Ureter (tissue), 1 donor: ENCODE data around the gene ANGPTL8. TPM values are rescaled to one million over a fixed set of nuclear protein-coding genes. Genes with fewer than 3 reads are reported as not detected.

ENCODE experiments used
- DNase-seq: peaks from one replicate; pipeline ENCODE4 v3.0.0-alpha.2; 2020; ENCODE audit warnings: low spot score
- total RNA-seq: library from RNA; stranded (reverse); gene quantifications from one replicate; pipeline ENCODE4 v1.2.4, GENCODE V29; 2023
- donor health status: DM: yes; HTN: yes; CAD: no.

ANGPTL8 gene
- total RNA-seq, 1 donor from 2014 or later: not detected

GRCh38 chr19:11236324-11237301, 2.8 kb upstream of the ANGPTL8 start:
- no peak for DNase-seq

- DNase-seq: no peak
These were observed 2.1 kb upstream of the ANGPTL8 start for GRCh38 chr19:11237321-11237720.

- no peak for DNase-seq
These were observed 1.4 kb upstream of the ANGPTL8 start for GRCh38 chr19:11238041-11238440.

- DNase-seq: no peak
These were observed 540 bp upstream of the ANGPTL8 start for GRCh38 chr19:11238781-11239376.

GRCh38 chr19:11240008-11240444, 607 bp downstream of the ANGPTL8 start:
- DNase-seq: no peak

GRCh38 chr19:11242025-11242424, 2.6 kb downstream of the ANGPTL8 start:
- DNase-seq: no peak

GRCh38 chr19:11242864-11243797, 3.7 kb downstream of the ANGPTL8 start:
- DNase-seq: peak; percentile 92

GRCh38 chr19:11243798-11244169, 4.4 kb downstream of the ANGPTL8 start:
- no peak for DNase-seq

GRCh38 chr19:11244846-11245589, 5.6 kb downstream of the ANGPTL8 start:
- DNase-seq: no peak

- DNase-seq: no peak
These were observed 7.5 kb downstream of the ANGPTL8 start for GRCh38 chr19:11246941-11247340.

- no peak for DNase-seq
These were observed 8.0 kb downstream of the ANGPTL8 start for GRCh38 chr19:11247391-11247790.

- DNase-seq: no peak
These were observed 8.5 kb downstream of the ANGPTL8 start for GRCh38 chr19:11247934-11248333.

GRCh38 chr19:11248852-11249251, 9.4 kb downstream of the ANGPTL8 start:
- DNase-seq: no peak

- DNase-seq: no peak
These were observed 11.8 kb downstream of the ANGPTL8 start for GRCh38 chr19:11251217-11251616.

GRCh38 chr19:11251650-11252314, 12.4 kb downstream of the ANGPTL8 start:
- no peak for DNase-seq

- DNase-seq: no peak
These were observed 13.4 kb downstream of the ANGPTL8 start for GRCh38 chr19:11252665-11253355.

- DNase-seq: no peak
These were observed 15.2 kb downstream of the ANGPTL8 start for GRCh38 chr19:11254666-11255065.

- DNase-seq: no peak
These were observed 16.8 kb downstream of the ANGPTL8 start for GRCh38 chr19:11256189-11256588.

GRCh38 chr19:11257846-11258380, 18.5 kb downstream of the ANGPTL8 start:
- no peak for DNase-seq

GRCh38 chr19:11260996-11261395, 21.6 kb downstream of the ANGPTL8 start:
- no peak for DNase-seq
